WTC11 (cell line): Measurements from ENCODE around the gene SPATA31D3. TPM values are rescaled to one million over a fixed set of nuclear protein-coding genes. Genes with fewer than 3 reads are reported as not detected.

Source experiments
- ATAC-seq: fragments of 200-7000 bp; cut with Tn5 transposase; 2 replicates; pipeline ENCODE4 v1.10.0; 2021; ENCODE audit warnings: mild to moderate bottlenecking, moderate library complexity
- CTCF ChIA-PET: fragments of 300-600 bp; sonication (Branson Sonifier 250); formaldehyde crosslinking; loops from one replicate; lab custom pipeline; 2021; ENCODE audit warnings: antibody characterized with exemption; lab: Charles Lee
- POLR2A ChIA-PET: fragments of 350-600 bp; sonication (Branson Sonifier 250); formaldehyde crosslinking; loops from one replicate; lab custom pipeline; 2021; ENCODE audit warnings: antibody characterized with exemption; lab: Charles Lee
- DNase-seq: peaks from one replicate; pipeline ENCODE4 v3.0.0; 2021; ENCODE audit warnings: low spot score
- H3K27ac Mint-ChIP-seq: 2 replicates; pipeline ENCODE4 v1.8.0; 2021; ENCODE audit warnings: mixed read lengths
- H3K27me3 Mint-ChIP-seq: 2 replicates; pipeline ENCODE4 v1.8.0; 2021; ENCODE audit warnings: low read depth, mild to moderate bottlenecking, moderate library complexity, mixed read lengths
- H3K36me3 Mint-ChIP-seq: 2 replicates; pipeline ENCODE4 v1.8.0; 2021; ENCODE audit warnings: mixed read lengths
- H3K4me1 Mint-ChIP-seq: 2 replicates; pipeline ENCODE4 v1.8.0; 2022; ENCODE audit warnings: mixed read lengths
- H3K4me3 Mint-ChIP-seq: 2 replicates; pipeline ENCODE4 v1.8.0; 2021; ENCODE audit warnings: mild to moderate bottlenecking, moderate library complexity, mixed read lengths
- H3K9me3 Mint-ChIP-seq: 2 replicates; pipeline ENCODE4 v1.8.0; 2021; ENCODE audit warnings: mixed read lengths
- ATF2 ChIP-seq: sonication (generic); formaldehyde crosslinking; IDR thresholded peaks from 2 replicates; pipeline ENCODE4 v1.8.1; 2022; ENCODE audit warnings: low read depth, missing genetic modification reagents, borderline replicate concordance
- CREM ChIP-seq: sonication (generic); formaldehyde crosslinking; IDR thresholded peaks from 2 replicates; pipeline ENCODE4 v1.8.1; 2022; ENCODE audit warnings: mild to moderate bottlenecking, missing genetic modification reagents, moderate library complexity
- GRHL2 ChIP-seq: fragments of 250-450 bp; sonication (Bioruptor Pico); IDR thresholded peaks from 2 replicates; pipeline ENCODE4 v1.8.0; 2022; ENCODE audit warnings: mild to moderate bottlenecking, moderate library complexity; ENCODE audit not compliant: insufficient replicate concordance, severe bottlenecking
- JAZF1 ChIP-seq: fragments of 250-450 bp; sonication (Bioruptor Pico); IDR thresholded peaks from 2 replicates; pipeline ENCODE4 v1.9.0; 2021; ENCODE audit warnings: moderate library complexity, mild to moderate bottlenecking, inconsistent platforms
- NR1H2 ChIP-seq: sonication (generic); formaldehyde crosslinking; IDR thresholded peaks from 2 replicates; pipeline ENCODE4 v1.9.0; 2021; ENCODE audit warnings: mild to moderate bottlenecking, moderate library complexity, missing genetic modification reagents
- NR2C2 ChIP-seq: sonication (generic); formaldehyde crosslinking; IDR thresholded peaks from 2 replicates; pipeline ENCODE4 v1.8.0; 2022; ENCODE audit warnings: mild to moderate bottlenecking, missing genetic modification reagents
- NR3C1 ChIP-seq: sonication (generic); formaldehyde crosslinking; conservative IDR thresholded peaks from 2 replicates; pipeline ENCODE4 v1.8.1; 2023; ENCODE audit warnings: low read depth, mild to moderate bottlenecking, missing genetic modification reagents
- PRRX2 ChIP-seq: fragments of 250-450 bp; sonication (Bioruptor Pico); IDR thresholded peaks from 2 replicates; pipeline ENCODE4 v1.8.0; 2021; ENCODE audit warnings: mild to moderate bottlenecking
- RORB ChIP-seq: fragments of 250-450 bp; sonication (Bioruptor Pico); IDR thresholded peaks from 2 replicates; pipeline ENCODE4 v1.9.0; 2021; ENCODE audit warnings: mild to moderate bottlenecking
- SOX15 ChIP-seq: fragments of 250-450 bp; sonication (Bioruptor Pico); IDR thresholded peaks from 2 replicates; pipeline ENCODE4 v1.9.0; 2021; ENCODE audit warnings: mild to moderate bottlenecking
- SP1 ChIP-seq: sonication (generic); formaldehyde crosslinking; conservative IDR thresholded peaks from 2 replicates; pipeline ENCODE4 v1.8.1; 2022; ENCODE audit warnings: missing genetic modification reagents
- TCF7 ChIP-seq: sonication (generic); formaldehyde crosslinking; IDR thresholded peaks from 2 replicates; pipeline ENCODE4 v1.8.0; 2022; ENCODE audit warnings: mild to moderate bottlenecking, low read depth, missing genetic modification reagents, moderate library complexity
- ZBTB21 ChIP-seq: sonication (generic); formaldehyde crosslinking; IDR thresholded peaks from 2 replicates; pipeline ENCODE4 v1.8.1; 2023; ENCODE audit warnings: mild to moderate bottlenecking, missing genetic modification reagents, borderline replicate concordance
- ZNF219 ChIP-seq: sonication (generic); formaldehyde crosslinking; IDR thresholded peaks from 2 replicates; pipeline ENCODE4 v1.8.0; 2023; ENCODE audit warnings: missing genetic modification reagents, mild to moderate bottlenecking, borderline replicate concordance
- ZNF281 ChIP-seq: sonication (generic); formaldehyde crosslinking; IDR thresholded peaks from 2 replicates; pipeline ENCODE4 v1.8.0; 2023; ENCODE audit warnings: mild to moderate bottlenecking, missing genetic modification reagents
- total RNA-seq: library from RNA; stranded (reverse); gene quantifications from 3 replicates; pipeline ENCODE4 v1.2.3, GENCODE V29; 2021
- TF ChIP-seq, protein P1 (sequence below): sonication (generic); formaldehyde crosslinking; IDR thresholded peaks from 2 replicates; pipeline ENCODE4 v1.8.1; 2022; ENCODE audit warnings: missing genetic modification reagents, borderline replicate concordance
- TF ChIP-seq, protein P2 (sequence below): sonication (generic); formaldehyde crosslinking; IDR thresholded peaks from 2 replicates; pipeline ENCODE4 v1.8.1; 2023; ENCODE audit warnings: mild to moderate bottlenecking, missing genetic modification reagents

SPATA31D3 gene
- total RNA-seq, 1 experiment from 2014 or later = not detected

- TF ChIP-seq GRHL2 (CRISPR knock-in tag) = no peak
- TF ChIP-seq, protein P1, sequence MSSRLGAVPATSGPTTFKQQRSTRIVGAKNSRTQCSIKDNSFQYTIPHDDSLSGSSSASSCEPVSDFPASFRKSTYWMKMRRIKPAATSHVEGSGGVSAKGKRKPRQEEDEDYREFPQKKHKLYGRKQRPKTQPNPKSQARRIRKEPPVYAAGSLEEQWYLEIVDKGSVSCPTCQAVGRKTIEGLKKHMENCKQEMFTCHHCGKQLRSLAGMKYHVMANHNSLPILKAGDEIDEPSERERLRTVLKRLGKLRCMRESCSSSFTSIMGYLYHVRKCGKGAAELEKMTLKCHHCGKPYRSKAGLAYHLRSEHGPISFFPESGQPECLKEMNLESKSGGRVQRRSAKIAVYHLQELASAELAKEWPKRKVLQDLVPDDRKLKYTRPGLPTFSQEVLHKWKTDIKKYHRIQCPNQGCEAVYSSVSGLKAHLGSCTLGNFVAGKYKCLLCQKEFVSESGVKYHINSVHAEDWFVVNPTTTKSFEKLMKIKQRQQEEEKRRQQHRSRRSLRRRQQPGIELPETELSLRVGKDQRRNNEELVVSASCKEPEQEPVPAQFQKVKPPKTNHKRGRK (CRISPR knock-in tag) = no peak
- TF ChIP-seq RORB (CRISPR knock-in tag) = no peak
- TF ChIP-seq SP1 (CRISPR knock-in tag) = no peak
- no peak for TF ChIP-seq JAZF1
- TF ChIP-seq CREM (CRISPR knock-in tag) = no peak
Measured at GRCh38 chr9:81989700-81990099, 46.4 kb downstream of the SPATA31D3 start (continued).

GRCh38 chr9:81993656-81994055, 50.4 kb downstream of the SPATA31D3 start:
- Mint-ChIP-seq H3K9me3 (peaks cover 27% of the 10 kb centered on the region), H3K36me3 (no peaks in the 10 kb centered on the region), H3K4me3 (no peak overlapping the region), H3K27ac (no peak overlapping the region), H3K27me3 (no peaks in the 10 kb centered on the region; the same call in 1 of the 2 replicates), H3K4me1 (no peaks in the 10 kb centered on the region)
- TF ChIP-seq ZBTB21 (CRISPR knock-in tag) (no peak), NR3C1 (CRISPR knock-in tag) (no peak), NR2C2 (no peak), PRRX2 (no peak), TCF7 (no peak), ATF2 (CRISPR knock-in tag) (no peak), JAZF1 (no peak), NR1H2 (CRISPR knock-in tag) (no peak), SOX15 (CRISPR knock-in tag) (no peak), ZNF281 (no peak), SP1 (CRISPR knock-in tag) (no peak), ZNF219 (CRISPR knock-in tag) (no peak)
- TF ChIP-seq, protein P2, sequence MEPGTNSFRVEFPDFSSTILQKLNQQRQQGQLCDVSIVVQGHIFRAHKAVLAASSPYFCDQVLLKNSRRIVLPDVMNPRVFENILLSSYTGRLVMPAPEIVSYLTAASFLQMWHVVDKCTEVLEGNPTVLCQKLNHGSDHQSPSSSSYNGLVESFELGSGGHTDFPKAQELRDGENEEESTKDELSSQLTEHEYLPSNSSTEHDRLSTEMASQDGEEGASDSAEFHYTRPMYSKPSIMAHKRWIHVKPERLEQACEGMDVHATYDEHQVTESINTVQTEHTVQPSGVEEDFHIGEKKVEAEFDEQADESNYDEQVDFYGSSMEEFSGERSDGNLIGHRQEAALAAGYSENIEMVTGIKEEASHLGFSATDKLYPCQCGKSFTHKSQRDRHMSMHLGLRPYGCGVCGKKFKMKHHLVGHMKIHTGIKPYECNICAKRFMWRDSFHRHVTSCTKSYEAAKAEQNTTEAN (CRISPR knock-in tag) = no peak
- POLR2A ChIA-PET = no interaction called here
- DNase-seq (no peak), ATAC-seq (no peak)
- CTCF ChIA-PET = no interaction called here

Other genes with a start within 250 kb of the SPATA31D3 start
- not detected in 3 replicates for gene SPATA31D4, start 15.1 kb upstream of the SPATA31D3 start, total RNA-seq
- not detected in 3 replicates for gene SPATA31D1, start 45.3 kb downstream of the SPATA31D3 start, total RNA-seq